Eye (tissue), 1 donor: ENCODE measurements around the gene PCGF3.
"Not testable (repeated sequence)": the region's sequence is repeated elsewhere in the genome, so short reads cannot be mapped to it uniquely, and the experiment has no call there.

Experiments
- DNase-seq: peaks from one replicate; pipeline ENCODE4 v3.0.0-alpha.2; 2015

Gene PCGF3

DNA sequence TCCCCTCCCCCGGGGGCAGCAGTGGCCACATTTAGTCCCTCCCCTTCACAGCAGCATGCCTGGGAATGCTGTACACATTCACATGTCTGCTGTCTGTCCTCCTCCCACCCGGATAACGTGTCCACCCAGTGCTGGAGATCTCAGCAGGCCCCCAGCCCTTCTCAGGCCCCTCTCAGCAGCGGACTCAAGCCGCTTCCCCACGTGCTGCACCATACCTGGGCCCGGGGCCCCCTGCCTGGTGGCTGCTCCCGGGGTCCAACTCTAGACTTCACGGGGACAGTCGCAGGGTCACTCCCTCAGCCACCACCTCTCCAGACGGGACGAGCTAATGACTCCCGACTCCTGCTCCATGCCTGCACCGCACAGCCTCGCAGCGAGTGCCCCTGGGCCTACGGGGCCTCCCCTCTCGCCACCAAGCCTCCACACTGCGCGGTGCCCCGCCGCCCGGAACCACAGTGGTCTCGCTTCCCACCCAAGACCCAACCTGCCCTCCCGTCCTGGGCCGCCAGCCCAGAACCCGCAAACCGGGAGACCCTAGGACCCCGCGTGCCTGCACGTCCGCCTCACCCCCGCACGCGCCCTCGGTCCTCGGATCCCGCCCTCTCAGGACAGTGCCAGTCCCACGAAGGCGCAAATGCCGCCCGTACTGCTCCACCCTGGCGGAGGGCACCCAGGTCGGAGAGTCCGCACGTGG lies 1.3 kb upstream of the PCGF3 start:
- no peak for DNase-seq

DNA sequence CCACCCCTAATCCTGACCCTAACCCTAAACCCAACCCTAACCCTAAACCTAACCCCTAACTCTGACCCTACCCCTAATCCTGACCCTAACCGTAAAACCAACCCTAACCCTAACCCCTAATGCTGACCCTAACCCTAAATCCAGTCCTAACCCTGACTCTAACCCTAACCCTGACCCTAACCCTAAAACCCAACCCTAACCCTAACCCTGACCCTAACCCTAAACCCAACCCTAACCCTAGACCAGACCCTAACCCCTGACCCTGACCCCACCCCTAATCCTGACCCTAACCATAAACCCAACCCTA lies 708 bp upstream of the PCGF3 start:
- DNase-seq: no peak

DNA sequence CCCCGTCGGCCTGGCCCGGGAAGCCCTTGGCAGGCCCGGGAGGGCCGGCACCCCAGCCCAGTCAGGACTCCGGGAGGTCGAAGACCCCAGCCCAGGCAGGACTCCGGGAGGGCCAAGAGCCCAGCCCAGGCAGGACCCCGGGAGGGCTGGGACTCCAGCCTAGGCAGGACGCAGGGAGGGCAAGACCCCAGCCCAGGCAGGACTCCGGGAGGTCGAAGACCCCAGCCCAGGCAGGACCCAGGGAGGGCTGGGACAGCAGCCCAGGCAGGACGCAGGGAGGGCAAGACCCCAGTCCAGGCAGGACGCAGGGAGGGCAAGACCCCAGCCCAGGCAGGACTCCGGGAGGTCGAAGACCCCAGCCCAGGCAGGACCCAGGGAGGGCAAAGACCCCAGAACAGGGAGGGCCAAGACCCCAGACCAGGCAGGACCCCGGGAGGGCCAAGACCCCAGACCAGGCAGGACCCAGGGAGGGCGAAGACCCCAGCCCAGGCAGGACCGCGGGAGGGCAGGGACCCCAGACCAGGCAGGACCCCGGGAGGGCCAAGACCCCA lies 526 bp downstream of the PCGF3 start:
- DNase-seq: not testable (repeated sequence)

DNA sequence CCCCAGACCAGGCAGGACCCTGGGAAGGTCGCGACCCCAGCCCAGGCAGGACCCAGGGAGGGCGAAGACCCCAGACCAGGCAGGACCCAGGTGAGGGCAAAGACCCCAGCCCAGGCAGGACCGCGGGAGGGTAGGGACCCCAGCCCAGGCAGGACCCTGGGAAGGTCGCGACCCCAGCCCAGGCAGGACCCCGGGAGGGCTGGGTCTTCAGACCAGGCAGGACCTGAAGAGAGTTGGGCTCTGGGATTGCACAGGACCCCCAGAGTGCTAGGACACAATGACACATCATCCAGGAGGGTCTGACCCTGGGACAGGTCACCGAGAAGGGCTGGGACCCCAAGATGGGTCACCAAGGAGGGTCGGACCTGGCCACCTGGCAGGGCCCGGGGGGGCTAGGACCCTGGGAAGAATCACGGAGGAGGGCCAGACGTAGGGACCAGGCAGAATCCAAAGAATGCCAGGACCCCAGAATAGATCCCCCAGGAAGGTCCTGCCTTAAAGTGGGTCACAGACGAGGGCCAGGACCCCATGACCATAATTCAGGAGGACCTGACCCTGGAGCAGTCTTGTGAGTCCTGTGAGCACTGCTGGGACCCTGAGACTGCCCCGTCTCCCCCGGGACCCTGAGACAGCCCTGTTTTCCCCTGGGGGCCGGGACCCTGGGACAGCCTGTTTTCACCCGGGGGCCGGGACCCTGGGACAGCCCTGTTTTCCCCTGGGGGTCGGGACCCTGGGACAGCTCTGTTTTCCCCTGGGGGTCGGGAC lies 1.4 kb downstream of the PCGF3 start:
- no peak for DNase-seq

DNA sequence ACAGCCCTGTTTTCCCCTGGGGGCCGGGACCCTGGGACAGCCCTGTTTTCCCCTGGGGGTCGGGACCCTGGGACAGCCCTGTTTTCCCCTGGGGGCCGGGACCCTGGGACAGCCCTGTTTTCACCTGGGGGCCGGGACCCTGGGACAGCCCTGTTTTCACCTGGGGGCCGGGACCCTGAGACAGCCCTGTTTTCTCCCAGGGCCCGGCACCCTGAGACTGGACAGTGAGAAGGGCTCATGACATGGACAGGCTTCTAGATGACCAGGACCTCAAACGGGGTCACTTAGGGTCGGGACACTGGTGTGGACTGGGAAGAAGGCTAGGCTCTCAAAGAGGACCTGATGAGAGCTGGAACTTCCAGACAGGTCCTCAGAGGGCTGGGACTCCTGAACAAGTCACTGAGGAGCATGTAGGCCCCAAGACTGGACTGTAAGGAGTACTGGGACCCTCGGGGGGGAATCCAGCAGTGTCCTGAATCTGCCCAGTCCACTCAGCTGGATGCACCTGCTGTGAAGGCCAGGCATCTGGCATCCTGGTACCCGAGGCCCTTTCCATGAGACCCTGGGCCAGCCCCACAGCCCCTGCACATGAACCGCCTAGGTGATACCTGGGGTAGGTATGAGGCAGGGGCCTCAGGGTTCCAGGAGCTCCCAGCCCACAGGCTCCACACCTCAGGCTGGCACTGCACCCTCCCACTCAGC lies 2.4 kb downstream of the PCGF3 start:
- no peak for DNase-seq

DNA sequence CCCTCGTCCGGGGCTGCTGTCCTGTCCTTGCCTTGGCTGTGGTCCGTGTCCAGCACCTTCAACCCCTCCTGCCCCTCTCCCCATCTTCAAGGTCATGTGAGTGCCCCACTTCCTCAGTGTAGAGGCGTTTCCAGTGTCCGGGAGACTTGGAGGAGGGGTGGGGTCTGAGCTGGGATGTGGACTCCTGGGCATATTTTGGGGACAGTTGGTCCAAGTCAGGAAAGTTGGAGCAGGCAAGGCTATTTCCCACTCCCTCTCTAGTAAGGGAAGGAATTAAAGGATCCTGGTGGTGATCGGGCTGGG lies 3.0 kb downstream of the PCGF3 start:
- DNase-seq: no peak

DNA sequence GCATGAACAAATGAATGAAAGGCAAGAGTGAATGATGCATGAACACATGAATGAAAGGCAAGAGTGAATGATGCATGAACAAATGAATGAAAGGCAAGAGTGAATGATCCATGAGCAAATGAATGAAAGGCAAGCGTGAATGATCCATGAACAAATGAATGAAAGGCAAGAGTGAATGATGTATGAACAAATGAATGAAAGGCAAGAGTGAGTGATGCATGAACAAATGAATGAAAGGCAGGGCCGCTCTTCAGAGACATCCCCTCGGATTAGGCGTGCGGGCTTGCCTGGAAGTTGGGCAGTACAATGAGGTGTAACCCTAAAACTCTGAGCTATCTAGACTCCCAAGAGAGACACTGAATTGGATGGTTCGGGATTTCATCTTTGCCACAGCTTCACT lies 3.7 kb downstream of the PCGF3 start:
- DNase-seq: no peak

DNA sequence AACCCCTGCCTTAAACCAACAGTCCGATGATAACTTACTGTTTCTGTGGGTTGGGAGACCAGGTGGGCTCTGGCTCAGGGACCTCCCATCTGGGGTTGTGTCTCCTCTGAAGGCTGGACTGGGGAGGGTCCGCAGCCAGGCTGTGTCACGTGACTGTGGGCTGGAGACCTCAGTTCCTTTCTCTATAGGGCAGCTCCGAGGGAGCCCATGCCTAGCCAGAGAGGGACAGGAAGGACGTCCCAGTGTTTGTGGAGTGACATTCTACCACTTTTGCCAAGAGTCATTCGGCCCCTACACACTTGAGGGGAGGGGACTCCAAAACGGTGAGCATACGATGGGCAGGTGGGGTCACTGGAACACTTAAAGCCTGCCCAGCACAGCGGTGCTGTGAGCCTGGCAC lies 4.5 kb downstream of the PCGF3 start:
- no peak for DNase-seq

DNA sequence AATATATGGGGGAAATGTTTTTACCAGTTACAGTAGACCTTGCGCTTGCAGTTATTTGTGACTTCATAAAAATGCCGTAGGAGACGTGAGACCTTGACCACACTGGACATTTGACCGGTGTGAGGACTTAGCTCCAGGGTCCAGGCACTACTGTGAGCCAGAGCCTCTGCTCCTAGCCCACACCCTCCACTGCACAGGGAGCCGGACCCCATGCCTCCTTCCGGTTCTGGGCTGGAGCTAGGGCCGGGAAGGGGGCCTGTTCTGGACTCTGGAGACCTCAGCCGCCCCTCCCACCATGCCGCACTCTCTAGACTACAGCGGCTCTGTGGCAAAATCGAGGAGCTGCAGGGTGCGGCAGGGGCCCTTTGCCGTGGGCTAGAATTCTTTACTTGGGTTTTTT lies 5.3 kb downstream of the PCGF3 start:
- no peak for DNase-seq

DNA sequence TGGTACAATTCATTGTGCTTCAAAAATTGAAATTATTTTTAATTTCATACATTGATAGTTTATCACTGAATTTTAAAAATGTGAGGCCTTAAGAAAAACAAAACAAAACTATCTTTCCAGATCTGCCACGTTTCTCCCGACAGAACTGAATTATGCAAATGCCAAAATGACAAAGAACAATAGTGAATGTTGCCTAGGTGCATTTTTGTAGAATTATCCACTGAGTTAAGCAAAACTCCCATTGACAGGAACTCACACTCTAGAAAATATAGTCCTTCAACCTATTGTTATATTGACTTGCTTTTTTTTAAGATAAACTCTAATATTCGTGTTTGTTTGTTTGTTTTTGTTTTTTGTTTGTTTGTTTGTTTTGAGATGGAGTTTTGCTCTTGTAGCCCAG lies 6.5 kb downstream of the PCGF3 start:
- no peak for DNase-seq

DNA sequence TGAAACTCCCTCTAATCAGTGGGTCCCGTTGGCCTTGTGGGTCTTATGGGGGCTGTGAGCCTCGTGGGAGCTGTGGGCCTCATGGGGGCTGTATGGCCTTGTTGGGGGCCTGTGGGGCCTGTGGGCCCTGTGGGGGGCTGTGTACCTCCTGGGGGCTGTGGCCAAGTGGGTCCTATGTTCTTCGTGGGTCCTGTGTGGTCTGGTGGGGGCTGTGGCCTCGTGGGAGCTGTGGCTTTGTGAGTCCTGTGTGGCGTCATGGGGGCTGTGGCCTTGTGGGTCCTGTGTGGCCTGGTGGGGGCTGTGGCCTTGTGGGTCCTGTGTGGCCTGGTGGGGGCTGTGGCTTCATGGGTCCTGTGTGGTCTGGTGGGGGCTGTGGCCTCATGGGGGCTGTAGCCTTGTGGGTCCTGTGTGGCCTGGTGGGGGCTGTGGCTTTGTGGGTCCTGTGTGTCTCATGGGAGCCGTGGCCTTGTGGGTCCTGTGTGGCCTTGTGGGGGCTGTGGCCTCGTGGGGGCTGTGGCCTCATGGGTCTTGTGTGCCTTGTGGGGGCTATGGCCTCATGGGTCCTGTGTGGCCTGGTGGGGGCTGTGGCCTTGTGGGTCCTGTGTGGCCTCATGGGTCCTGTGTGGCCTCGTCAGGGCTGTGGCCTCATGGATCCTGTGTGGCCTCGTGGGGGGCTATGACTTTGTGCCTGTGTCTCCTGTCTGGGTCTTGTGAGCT lies 7.4 kb downstream of the PCGF3 start:
- no peak for DNase-seq

DNA sequence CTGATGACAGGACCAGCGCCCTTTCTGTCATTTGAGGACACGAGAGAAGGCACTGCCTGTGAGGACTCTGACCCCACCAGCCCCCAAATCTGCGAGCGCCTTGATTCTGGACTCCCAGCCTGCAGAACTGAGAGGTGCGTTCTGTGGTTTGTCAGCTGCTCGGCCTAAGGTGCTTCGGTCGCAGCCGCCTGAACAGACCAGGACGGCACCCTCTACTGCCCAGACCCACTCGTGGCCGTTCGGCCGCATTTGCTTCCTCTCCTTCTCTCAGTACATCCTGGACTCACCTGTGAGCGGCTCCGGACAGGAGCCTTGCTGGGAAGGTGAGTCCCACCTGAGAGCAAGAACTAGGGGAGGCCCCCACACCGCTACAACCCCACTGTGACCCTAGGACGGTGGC lies 8.5 kb downstream of the PCGF3 start:
- DNase-seq: no peak

DNA sequence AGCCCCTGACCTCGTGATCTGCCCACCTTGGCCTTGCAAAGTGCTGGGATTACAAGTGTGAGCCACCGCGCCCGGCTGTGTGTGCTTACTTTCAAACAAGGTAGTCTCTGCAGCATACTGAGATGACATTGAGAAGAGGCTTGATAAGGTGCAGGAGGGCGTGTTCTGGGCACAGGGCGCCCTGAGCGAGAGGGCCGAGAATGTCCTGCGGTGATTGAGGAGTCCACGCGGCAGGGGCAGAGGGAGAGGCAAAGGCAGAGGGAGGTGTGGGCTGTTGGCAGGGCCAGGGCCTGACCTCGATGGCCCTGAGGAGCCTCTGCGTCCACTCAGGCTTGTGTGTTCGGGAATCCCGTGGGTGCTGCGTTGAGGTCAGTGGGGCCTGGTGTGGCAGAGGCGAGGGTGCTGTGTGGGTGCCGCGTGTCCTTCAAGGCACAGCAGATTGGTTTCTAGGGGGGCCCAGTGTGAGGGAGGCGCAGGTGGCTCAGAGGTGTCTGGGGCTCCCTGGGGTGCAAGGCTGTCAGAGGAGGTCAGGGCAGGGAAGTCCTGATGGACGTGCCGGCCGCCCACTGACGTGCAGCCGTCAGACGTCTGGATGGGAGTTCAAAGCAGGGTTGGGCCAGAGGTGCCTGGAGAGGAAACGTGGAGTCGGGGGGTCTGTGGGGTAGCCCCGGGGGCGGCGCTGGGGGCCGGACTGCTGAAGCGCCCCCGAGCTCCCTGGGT lies 12.1 kb downstream of the PCGF3 start:
- DNase-seq: peak; percentile 30

DNA sequence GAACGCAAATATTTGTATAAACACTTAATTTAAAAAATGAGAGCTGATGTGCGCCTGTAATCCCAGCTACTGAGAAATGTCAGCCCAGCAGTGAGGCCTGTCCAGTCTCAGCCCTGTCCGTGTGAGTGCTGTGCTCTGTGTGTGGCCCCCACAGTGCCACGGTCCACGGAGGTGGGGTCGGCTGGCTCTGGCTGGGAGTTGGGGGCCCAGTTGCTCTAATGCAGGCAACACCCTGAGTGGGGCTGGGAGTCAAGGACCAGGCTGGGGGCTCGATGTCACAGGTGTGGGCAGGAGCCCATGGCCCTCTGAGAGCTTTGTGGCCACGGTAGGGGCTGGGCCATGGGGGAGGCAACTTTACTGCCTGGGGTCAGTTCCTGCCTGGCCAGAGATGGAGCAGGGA lies 12.8 kb downstream of the PCGF3 start:
- no peak for DNase-seq

DNA sequence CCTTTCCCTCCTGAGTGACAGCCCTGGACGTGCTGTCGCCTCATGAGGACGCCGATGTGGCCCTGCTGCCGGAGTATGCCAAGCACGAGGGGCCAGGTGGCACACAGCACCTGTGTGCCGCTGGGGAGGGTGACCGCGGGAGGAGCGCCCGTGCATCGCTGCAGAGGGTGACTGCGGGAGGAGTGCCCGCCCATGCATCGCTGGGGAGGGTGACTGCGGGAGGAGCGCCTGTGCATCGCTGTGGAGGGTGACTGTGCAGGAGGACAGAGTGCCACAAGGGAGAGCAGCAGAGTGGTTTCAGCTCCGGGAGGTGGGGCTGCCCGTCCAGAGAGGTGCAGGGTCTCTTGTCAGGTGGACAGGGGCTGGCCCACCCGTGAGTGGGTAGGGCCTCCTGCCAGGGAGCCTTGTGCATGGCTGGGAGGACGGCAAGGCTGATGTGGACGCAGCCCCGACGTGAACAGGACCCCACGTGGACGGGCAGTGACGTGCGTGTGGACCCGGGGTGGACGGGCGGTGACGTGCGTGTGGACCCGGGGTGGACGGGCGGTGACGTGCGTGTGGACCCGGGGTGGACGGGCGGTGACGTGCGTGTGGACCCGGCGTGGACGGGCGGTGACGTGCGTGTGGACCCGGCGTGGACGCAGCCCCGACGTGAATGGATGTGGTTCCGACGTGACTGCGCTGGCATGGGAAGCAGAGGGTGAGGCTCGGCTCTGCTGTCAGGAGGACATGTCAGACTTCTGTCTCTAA lies 14.7 kb downstream of the PCGF3 start:
- DNase-seq: no peak

DNA sequence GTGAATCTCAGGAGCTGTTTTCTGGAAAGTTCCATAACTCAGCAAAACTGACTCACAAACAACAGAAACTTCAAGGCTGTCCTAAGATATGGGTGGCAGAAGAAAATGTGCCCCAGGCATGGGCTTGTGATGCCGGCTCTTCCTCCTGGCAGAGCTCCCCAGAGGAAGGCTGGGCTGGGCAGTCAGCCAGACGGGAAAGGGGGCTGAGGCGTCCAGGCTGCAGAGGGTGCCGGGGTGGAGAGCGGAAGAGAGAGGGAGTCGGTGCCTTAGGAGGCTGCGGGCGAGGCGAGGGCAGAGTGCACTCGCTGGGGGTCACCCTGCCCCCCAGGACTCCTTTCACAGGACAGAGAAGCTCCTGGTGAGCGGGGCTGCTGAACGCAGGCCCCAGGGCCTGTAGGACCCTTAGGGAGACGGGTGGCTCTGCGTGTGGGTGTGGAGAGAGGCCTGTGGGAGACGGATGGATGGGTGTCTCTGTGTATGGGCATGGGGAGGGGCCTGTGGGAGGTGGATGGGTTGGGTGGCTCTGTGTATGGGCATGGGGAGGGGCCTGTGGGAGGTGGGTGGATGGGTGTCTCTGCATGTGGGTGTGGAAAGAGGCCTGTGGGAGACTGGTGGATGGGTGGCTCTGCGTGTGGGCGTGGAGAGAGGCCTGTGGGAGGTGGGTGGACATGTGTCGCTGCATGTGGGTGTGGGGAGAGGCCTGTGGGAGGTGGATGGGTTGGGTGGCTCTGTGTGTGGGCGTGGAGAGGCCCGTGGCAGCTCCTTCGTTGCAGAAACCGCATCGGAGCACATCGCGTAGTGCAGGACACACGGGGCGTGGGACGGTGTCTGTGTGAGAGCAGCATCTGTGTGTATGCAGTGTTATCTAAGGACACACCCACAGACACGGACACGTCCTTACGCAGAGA lies 15.9 kb downstream of the PCGF3 start:
- DNase-seq: no peak

DNA sequence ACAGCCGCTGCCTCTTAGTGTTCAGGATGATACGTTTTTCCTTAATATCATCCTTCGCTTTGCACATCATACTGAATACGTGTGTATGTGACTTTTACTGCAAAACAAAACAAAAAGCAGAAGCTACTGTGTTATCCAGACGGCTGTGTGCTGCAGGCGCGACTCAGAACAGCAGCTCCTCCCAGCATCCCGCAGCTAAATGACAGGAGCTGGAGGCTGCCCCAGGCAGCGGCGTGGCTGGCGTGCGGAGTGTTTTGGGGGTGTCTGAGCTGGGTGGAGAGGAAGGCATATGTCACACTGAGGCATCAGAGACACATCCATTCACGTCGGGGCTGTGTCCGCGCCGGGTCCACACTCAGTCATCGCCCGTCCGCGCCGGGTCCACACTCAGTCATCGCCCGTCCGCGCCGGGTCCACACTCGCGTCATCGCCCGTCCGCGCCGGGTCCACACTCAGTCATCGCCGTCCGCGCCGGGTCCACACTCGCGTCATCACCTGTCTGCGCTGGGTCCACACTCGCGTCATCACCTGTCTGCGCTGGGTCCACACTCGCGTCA lies 16.6 kb downstream of the PCGF3 start:
- DNase-seq: no peak

DNA sequence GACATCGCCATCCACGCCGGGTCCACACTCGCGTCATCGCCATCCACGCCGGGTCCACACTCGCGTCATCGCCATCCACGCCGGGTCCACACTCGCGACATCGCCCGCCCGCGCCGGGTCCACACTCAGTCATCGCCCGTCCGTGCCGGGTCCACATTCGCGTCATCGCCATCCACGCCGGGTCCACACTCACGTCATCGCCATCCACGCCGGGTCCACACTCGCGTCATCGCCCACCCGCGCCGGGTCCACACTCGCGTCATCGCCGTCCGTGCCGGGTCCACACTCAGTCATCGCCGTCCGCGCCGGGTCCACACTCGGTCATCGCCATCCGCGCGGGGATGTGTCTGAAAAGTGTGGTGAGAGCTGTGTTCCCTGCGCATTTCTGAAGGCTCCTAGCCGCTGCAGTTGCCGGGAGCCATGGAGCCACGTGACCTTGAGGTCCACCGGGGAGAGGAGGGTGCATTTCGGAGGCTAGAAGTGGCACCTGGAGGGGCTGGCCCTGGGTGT lies 17.3 kb downstream of the PCGF3 start:
- no peak for DNase-seq

DNA sequence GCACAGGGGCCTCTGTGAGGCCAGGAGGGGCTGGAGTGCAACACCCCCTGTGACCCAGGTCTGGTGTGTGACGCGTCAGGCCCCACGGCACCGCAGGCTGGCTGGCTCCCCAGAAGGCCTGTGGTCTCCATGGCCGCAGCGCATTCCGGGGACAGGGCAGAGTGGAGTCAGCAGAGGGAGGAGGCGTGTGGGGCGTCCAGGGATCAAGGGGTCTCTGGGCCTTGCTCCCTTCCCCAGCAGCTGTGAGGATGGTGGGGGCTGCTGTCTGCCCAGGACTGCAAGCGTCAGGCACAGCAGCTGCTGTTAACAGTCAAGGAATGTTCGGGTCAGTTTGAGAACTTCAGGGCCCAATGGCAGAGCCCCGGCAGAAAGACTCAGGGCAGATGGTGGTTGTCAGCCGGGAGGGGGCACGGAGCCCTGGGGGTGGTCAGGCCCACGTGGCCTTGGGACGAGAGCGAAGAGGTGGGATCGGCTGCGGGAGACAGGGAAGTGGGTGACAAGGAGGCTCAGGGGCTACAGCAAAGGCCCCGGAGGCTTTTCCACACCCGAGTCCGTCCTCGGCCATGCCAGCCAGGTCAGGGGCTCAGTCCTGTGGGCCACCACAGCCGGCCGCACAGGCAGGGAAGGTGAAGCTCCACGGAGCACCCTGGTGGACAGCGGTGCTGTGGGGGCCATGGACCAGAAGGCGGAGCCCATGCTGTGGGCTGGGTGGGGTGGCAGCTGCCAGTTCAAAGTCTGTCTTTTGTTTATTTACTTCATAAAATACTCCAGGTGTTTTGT lies 18.3 kb downstream of the PCGF3 start:
- DNase-seq: peak; percentile 17
